Skin of body (tissue), 2 donors: ENCODE data around the gene TSACC. TPM values are rescaled to one million over a fixed set of nuclear protein-coding genes. Genes with fewer than 3 reads are reported as not detected.
"Not testable (repeated sequence)": the region's sequence is repeated elsewhere in the genome, so short reads cannot be mapped to it uniquely, and the experiment has no call there.

Experiments
- DNase-seq: peaks from one replicate; lab custom pipeline; 2025; lab: John Stamatoyannopoulos, UW
- total RNA-seq: library from RNA; depleted of rRNA; stranded (reverse); fragments of >200 nt; gene quantifications from one replicate; pipeline ENCODE4 v1.2.3, GENCODE V29; 2014

Gene TSACC
- total RNA-seq, 1 donor from 2014 or later = not detected

GRCh38 chr1:156346035-156346434 lies 7.7 kb downstream of the TSACC start:
- DNase-seq = not testable (repeated sequence)

GRCh38 chr1:156346636-156347035 lies 8.3 kb downstream of the TSACC start:
- DNase-seq = peak; percentile 24

GRCh38 chr1:156347331-156347730 lies 9.0 kb downstream of the TSACC start:
- peak; percentile 66 for DNase-seq

- not testable (repeated sequence) for DNase-seq
Observed at GRCh38 chr1:156352481-156352880, 14.2 kb downstream of the TSACC start.

- DNase-seq = no peak
Observed at GRCh38 chr1:156356262-156356874, 18.0 kb downstream of the TSACC start.

GRCh38 chr1:156356875-156357534 lies 18.7 kb downstream of the TSACC start:
- no peak for DNase-seq

- DNase-seq = no peak
Observed at GRCh38 chr1:156357977-156358376, 19.7 kb downstream of the TSACC start.

GRCh38 chr1:156358641-156359040 lies 20.3 kb downstream of the TSACC start:
- no peak for DNase-seq

- no peak for DNase-seq
Observed at GRCh38 chr1:156359249-156359648, 20.9 kb downstream of the TSACC start.

- DNase-seq = no peak
Observed at GRCh38 chr1:156359973-156360372, 21.6 kb downstream of the TSACC start.

- no peak for DNase-seq
Observed at GRCh38 chr1:156360534-156360933, 22.2 kb downstream of the TSACC start.

GRCh38 chr1:156365754-156366153 lies 27.4 kb downstream of the TSACC start:
- no peak for DNase-seq

GRCh38 chr1:156366378-156367166 lies 28.2 kb downstream of the TSACC start:
- DNase-seq = no peak

- no peak for DNase-seq
Observed at GRCh38 chr1:156367383-156368156, 29.2 kb downstream of the TSACC start.

GRCh38 chr1:156368157-156368658 lies 29.9 kb downstream of the TSACC start:
- no peak for DNase-seq

- DNase-seq = no peak
Observed at GRCh38 chr1:156368889-156369684, 30.8 kb downstream of the TSACC start, which contains the start of gene RHBG. RHBG (plus strand) TSS chr1:156369211; CDS start chr1:156369250, 39 bp downstream.

- DNase-seq = not testable (repeated sequence)
Observed at GRCh38 chr1:156369685-156370286, 31.5 kb downstream of the TSACC start.

GRCh38 chr1:156371553-156372264 lies 33.4 kb downstream of the TSACC start:
- no peak for DNase-seq

GRCh38 chr1:156372265-156372586 lies 33.9 kb downstream of the TSACC start:
- DNase-seq = no peak

- no peak for DNase-seq
Observed at GRCh38 chr1:156372876-156373275, 34.5 kb downstream of the TSACC start.
